ENCODE results near the gene PPP1R1B. TPM values are rescaled to one million over a fixed set of nuclear protein-coding genes. Genes with fewer than 3 reads are reported as not detected.
A peak's percentile ranks its signal among the peaks of the same experiment; 100 is the strongest.

PPP1R1B gene
- total RNA-seq, 2 experiments from 2014 or later = not detected

DNA sequence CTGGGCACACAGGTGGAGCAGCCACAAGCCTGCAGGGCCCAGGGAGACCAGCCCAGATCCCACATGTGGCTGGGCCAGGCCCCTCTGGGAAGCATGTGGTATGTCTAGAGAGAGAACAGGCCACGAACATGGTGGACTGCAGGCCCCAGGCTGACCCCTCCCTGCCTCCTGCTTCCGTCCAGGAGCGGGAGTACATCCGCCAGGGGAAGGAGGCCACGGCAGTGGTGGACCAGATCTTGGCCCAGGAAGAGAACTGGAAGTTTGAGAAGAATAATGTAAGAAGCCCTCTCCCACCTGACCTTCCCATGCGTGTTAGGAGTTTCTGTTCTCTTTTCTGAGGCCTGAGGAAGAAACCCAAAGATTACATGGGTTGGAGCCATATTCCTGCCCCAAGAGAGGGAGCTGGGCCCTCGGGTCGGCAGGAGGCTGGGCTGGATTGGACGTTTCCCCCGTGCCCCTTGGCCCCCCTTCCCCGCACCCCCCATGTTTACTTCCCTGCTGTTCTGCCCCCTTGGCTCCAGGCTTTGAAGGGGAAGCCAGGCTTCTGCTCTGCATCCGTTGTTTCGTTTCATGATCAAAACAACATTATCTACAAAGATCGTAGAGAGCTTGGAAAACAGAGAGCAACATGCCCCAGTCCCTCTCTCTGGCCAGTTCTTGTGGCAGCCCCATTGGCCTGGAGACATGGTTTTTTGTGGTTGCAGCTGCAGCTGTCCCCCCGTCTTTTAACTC is 32.7 kb downstream of the PPP1R1B start:
- Mint-ChIP-seq H3K4me1 (ENCODE audit: low read depth) (peaks cover 25% of the 10 kb centered on the region), H3K36me3 (ENCODE audit: low read depth) (peaks cover 4% of the 10 kb centered on the region), H3K9me3 (no peaks in the 10 kb centered on the region), H3K27me3 (no peaks in the 10 kb centered on the region), H3K27ac (peak overlapping the region; percentile 80), H3K4me3 (no peak overlapping the region)
- DNase-seq = no peak
- CTCF ChIA-PET = interaction anchor here (1.1 to 1.6 kb wide), 3 partner anchors 9 to 38 kb away, joined by 4 to 6 read pairs (median 4); no protein-coding TSS in a partner anchor
- intact Hi-C loops (cut with micrococcal nuclease) = no loop called here
- TF ChIP-seq, protein P1, sequence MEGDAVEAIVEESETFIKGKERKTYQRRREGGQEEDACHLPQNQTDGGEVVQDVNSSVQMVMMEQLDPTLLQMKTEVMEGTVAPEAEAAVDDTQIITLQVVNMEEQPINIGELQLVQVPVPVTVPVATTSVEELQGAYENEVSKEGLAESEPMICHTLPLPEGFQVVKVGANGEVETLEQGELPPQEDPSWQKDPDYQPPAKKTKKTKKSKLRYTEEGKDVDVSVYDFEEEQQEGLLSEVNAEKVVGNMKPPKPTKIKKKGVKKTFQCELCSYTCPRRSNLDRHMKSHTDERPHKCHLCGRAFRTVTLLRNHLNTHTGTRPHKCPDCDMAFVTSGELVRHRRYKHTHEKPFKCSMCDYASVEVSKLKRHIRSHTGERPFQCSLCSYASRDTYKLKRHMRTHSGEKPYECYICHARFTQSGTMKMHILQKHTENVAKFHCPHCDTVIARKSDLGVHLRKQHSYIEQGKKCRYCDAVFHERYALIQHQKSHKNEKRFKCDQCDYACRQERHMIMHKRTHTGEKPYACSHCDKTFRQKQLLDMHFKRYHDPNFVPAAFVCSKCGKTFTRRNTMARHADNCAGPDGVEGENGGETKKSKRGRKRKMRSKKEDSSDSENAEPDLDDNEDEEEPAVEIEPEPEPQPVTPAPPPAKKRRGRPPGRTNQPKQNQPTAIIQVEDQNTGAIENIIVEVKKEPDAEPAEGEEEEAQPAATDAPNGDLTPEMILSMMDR (IDR thresholded peaks at IDR 0.05) = no peak
- POLR2A ChIA-PET = interaction anchor here (0.9 to 1.1 kb wide), 3 partner anchors 9 to 28 kb away, joined by 3 to 5 read pairs (median 3); partner anchors contain the start of gene PGAP3
- ATAC-seq = no peak

GRCh38 chr17:39660011-39660360 is 33.2 kb downstream of the PPP1R1B start:
- ChIA-PET POLR2A (interaction anchor here (0.9 to 1.1 kb wide), 3 partner anchors 10 to 28 kb away, joined by 3 to 5 read pairs (median 3); partner anchors contain the start of gene PGAP3), CTCF (interaction anchor here (1.1 to 1.6 kb wide), 3 partner anchors 9 to 38 kb away, joined by 4 to 6 read pairs (median 4); no protein-coding TSS in a partner anchor)
- no peak overlapping the region for H3K4me3 Mint-ChIP-seq
- no peak overlapping the region for H3K27ac Mint-ChIP-seq
- intact Hi-C loops (cut with micrococcal nuclease) = no loop called here
- H3K27me3 Mint-ChIP-seq = no peaks in the 10 kb centered on the region
- ATAC-seq (no peak), DNase-seq (no peak)
- H3K36me3 Mint-ChIP-seq (ENCODE audit: low read depth) = peaks cover 4% of the 10 kb centered on the region
- TF ChIP-seq, protein P1 (IDR thresholded peaks at IDR 0.05) = no peak
- no peaks in the 10 kb centered on the region for H3K9me3 Mint-ChIP-seq
- H3K4me1 Mint-ChIP-seq (ENCODE audit: low read depth) = peaks cover 22% of the 10 kb centered on the region

- POLR2A ChIA-PET = interaction anchor here (0.8 to 1.1 kb wide), 4 partner anchors 10 to 27 kb away, joined by 3 to 5 read pairs (median 3); partner anchors contain the start of gene PGAP3
- no peaks in the 10 kb centered on the region for H3K9me3 Mint-ChIP-seq
Observed at GRCh38 chr17:39660397-39661385, 33.9 kb downstream of the PPP1R1B start.

DNA sequence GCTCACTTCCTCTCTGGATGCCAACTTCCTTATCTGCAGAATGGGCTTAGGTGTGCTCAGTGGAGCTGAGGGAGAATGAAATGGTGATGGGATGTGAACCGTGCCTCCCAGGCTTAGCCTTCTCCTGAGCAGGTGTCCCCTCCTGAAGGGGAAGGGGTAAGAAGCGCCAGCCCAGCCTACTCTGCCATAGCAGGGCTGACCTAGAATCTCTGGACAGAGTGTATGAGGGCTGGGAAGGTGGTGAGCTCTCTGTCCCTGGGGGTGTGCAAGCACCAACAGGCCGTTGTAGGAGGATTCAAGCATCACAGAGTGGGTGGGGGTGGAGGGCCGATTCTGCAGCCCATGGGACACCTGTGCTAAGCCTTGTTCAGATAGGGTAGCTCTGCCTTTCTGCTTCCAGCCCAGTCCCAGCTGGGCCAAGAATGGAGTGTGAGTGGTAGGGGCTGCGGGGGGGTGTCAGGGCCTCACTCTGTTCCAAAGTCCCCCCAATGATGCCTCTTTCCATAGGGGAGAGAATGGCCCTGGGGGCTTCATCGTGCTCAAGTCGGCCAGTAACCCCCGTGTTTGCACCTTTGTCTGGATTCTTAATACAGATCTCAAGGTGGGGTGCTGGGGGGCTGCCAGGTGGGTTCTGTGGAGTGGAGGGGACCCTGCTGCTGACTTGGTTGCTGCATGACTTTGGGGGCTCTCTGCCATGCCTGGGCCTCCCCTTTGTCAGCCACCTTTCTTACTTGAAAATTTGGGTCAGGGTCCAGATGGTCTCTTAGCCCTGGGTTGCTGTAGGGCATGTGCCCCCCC is 35.2 kb downstream of the PPP1R1B start:
- ChIA-PET POLR2A (interaction anchor here (0.8 kb wide), 1 partner anchor 13 kb away, joined by 3 read pairs; no protein-coding TSS in a partner anchor), CTCF (interaction anchor here (0.8 kb wide), 1 partner anchor 8 kb away, joined by 3 read pairs; no protein-coding TSS in a partner anchor)
- H3K27me3 Mint-ChIP-seq = peaks cover 3% of the 10 kb centered on the region
- no peak overlapping the region for H3K27ac Mint-ChIP-seq
- intact Hi-C loops (cut with micrococcal nuclease) = no loop called here
- DNase-seq (no peak), ATAC-seq (no peak)
- TF ChIP-seq, protein P1 (IDR thresholded peaks at IDR 0.05) = no peak
- H3K9me3 Mint-ChIP-seq = no peaks in the 10 kb centered on the region
- no peak overlapping the region for H3K4me3 Mint-ChIP-seq
- peaks cover 19% of the 10 kb centered on the region for H3K4me1 Mint-ChIP-seq (ENCODE audit: low read depth)
- H3K36me3 Mint-ChIP-seq (ENCODE audit: low read depth) = peaks cover under 1% of the 10 kb centered on the region

More at GRCh38 chr17:39660397-39661385, 33.9 kb downstream of the PPP1R1B start:
- peaks cover 19% of the 10 kb centered on the region for H3K4me1 Mint-ChIP-seq (ENCODE audit: low read depth)
- intact Hi-C loops (cut with micrococcal nuclease) = no loop called here
- no peak overlapping the region for H3K4me3 Mint-ChIP-seq
- ATAC-seq (no peak), DNase-seq (no peak)
- H3K27ac Mint-ChIP-seq = no peak overlapping the region
- TF ChIP-seq, protein P1 (IDR thresholded peaks at IDR 0.05) = no peak
- peaks cover 2% of the 10 kb centered on the region for H3K36me3 Mint-ChIP-seq (ENCODE audit: low read depth)
- no peaks in the 10 kb centered on the region for H3K27me3 Mint-ChIP-seq
- CTCF ChIA-PET = interaction anchor here (1.1 to 1.6 kb wide), 3 partner anchors 8 to 39 kb away, joined by 4 to 6 read pairs (median 4); no protein-coding TSS in a partner anchor

Measured in activated CD8-positive, alpha-beta T cell treated with anti-CD3 and anti-CD28 coated beads for 36 hours (primary cell).